Psoas muscle (tissue), 8 donors: ENCODE measurements around the gene TNS3. TPM values are rescaled to one million over a fixed set of nuclear protein-coding genes. Genes with fewer than 3 reads are reported as not detected.

Experiments used
- ATAC-seq, 4 donors: fragments of 200-7000 bp; cut with Tn5 transposase; one replicate each; pipeline ENCODE4 v1.9.1; 2020; ENCODE audit warnings: moderate library complexity in 3 of 4, mild to moderate bottlenecking in 2 of 4
- DNase-seq, 2 donors: peaks; one replicate each; pipeline ENCODE4 v3.0.0-alpha.2; 2020
- H3K27ac ChIP-seq: fragments of 200-600 bp; one replicate; pipeline ENCODE4 v1.8.0; 2022
- H3K27me3 ChIP-seq, 3 donors: fragments of 200-600 bp in 1 of 3; one replicate each; pipeline versions ENCODE4 v1.6.1 to v1.8.0; 2013 to 2022; ENCODE audit warnings: low read length in 2 of 3, mild to moderate bottlenecking in 2 of 3, moderate library complexity in 1 of 3; ENCODE audit not compliant: insufficient read depth in 3 of 3
- H3K36me3 ChIP-seq, 2 donors: fragments of 200-600 bp in 1 of 2; one replicate each; pipeline versions ENCODE4 v1.6.1 to v1.8.0; 2013 to 2022; ENCODE audit warnings: low read depth in 1 of 2, mild to moderate bottlenecking in 1 of 2, moderate library complexity in 1 of 2; ENCODE audit not compliant: insufficient read depth in 1 of 2
- H3K4me1 ChIP-seq: fragments of 200-600 bp; one replicate; pipeline ENCODE4 v1.8.0; 2022
- H3K4me3 ChIP-seq: fragments of 200-600 bp; one replicate; pipeline ENCODE4 v1.8.0; 2022; ENCODE audit warnings: mild to moderate bottlenecking
- H3K9me3 ChIP-seq: fragments of 200-600 bp; one replicate; pipeline ENCODE4 v1.8.0; 2022
- WGBS, 3 donors: extraction: QIAGEN DNeasy Blood & Tissue Kit; methylation state at CpG; one replicate each; pipeline versions ENCODE4 v1.1.6 to v1.1.7; 2013; 5-methylcytosine and 5-hydroxymethylcytosine counted together
- intact Hi-C, 2 donors: fragments of 100-400 bp; cut with DNase I; formaldehyde crosslinking; loops; one replicate each; pipeline versions ENCODE4 v1.11.0 to v1.14.2; 2022
- polyA plus RNA-seq, 3 donors: library from polyadenylated mRNA; stranded (reverse); fragments of 200-250 nt; gene quantifications; one replicate each; pipeline ENCODE4 v1.2.3, GENCODE V29; 2013
- total RNA-seq, 4 donors: library from RNA; stranded (reverse); fragmentation: NEBNext Ultra II Directional in 2 of 4; extraction: Animal tissue kit (Norgen Biotek cat#: 25700) in 2 of 4; gene quantifications; one replicate each; pipeline versions ENCODE4 v1.2.1 to v1.2.4, GENCODE V29; 2021 to 2023
- TF ChIP-seq, protein P1 (sequence below): fragments of 200-600 bp; IDR thresholded peaks from one replicate; pipeline ENCODE4 v1.8.0; 2022; ENCODE audit warnings: antibody characterized with exemption
- donor health status: healthy with polysubstance abuse.
- donor health status: DM: no; HTN: no; CAD: no; lungs with moderate emphysema.
- donor health status: Bipolar disorder and iron deficiency.
- donor health status: healthy.
- donor health status: DM: yes; HTN: yes; CAD: no.
- donor health status: DM: no; HTN: no; CAD: no.
- donor health status: DM: no; HTN: no; CAD: no.
- donor health status: DM: yes; HTN: yes; CAD: no.

TNS3 gene
- total and polyA plus RNA-seq, 7 donors, result 11.5 to 75.3 (median 35.0) TPM

DNA sequence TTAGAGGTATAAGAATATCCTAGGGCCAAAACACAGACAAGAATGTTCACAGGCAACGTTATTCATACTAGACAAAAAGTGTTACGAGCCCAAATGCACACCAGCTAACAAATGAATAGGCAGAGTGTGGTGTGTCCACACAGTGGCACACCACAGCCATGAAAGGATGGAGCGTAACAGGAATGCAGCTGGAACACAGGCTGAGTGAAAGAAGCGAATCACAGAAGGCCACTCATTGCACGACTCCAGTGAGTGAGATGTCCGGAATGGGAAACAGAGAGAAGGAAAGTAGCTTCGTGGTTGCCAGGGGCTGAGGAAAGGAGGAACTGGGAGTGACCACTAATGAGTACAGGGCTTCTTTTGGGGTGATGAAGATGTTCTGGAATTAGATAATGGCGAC, 198.8 kb downstream of the TNS3 start:
- ATAC-seq (no peak), DNase-seq (peak in 1 of 2 donors; percentile 18)
- H3K36me3 ChIP-seq, result peaks cover 0 to 3% of the 10 kb centered on the region in 2 donors
- no peak overlapping the region for H3K4me3 ChIP-seq
- 70 to 75% (median 70%) methylated on average over 8 of the region's 8 CpGs for WGBS, 3 donors
- H3K9me3 ChIP-seq, result no peaks in the 10 kb centered on the region
- H3K27ac ChIP-seq, result no peak overlapping the region
- intact Hi-C loops, result no loop called here
- H3K4me1 ChIP-seq, result peaks cover 19% of the 10 kb centered on the region
- no peaks in the 10 kb centered on the region for H3K27me3 ChIP-seq
- TF ChIP-seq, protein P1, sequence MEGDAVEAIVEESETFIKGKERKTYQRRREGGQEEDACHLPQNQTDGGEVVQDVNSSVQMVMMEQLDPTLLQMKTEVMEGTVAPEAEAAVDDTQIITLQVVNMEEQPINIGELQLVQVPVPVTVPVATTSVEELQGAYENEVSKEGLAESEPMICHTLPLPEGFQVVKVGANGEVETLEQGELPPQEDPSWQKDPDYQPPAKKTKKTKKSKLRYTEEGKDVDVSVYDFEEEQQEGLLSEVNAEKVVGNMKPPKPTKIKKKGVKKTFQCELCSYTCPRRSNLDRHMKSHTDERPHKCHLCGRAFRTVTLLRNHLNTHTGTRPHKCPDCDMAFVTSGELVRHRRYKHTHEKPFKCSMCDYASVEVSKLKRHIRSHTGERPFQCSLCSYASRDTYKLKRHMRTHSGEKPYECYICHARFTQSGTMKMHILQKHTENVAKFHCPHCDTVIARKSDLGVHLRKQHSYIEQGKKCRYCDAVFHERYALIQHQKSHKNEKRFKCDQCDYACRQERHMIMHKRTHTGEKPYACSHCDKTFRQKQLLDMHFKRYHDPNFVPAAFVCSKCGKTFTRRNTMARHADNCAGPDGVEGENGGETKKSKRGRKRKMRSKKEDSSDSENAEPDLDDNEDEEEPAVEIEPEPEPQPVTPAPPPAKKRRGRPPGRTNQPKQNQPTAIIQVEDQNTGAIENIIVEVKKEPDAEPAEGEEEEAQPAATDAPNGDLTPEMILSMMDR, result no peak

DNA sequence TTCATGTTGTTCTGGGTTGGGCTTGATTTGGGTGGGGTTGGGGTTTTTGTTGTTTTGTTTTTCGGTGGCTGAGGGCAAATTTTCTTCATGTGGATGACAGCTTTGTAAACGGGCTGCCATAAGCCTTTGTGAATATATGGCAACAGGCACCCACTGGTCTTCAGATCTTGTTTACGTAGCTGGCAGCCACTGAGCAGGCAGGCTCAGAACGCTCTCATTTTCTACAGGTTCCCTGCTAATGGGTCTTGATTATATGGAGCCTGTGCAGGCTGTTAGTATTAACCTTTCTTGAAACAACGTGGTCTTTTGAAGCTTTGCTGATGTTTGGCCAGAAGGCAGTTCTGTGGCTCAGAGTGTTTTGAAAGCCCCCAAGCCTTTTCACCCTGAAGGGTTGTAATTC, 199.7 kb downstream of the TNS3 start:
- Histone ChIP-seq H3K27me3 (no peaks in the 10 kb centered on the region), H3K27ac (no peak overlapping the region), H3K36me3 (peaks cover 0 to 3% of the 10 kb centered on the region in 2 donors), H3K9me3 (no peaks in the 10 kb centered on the region), H3K4me3 (no peak overlapping the region), H3K4me1 (peaks cover 19% of the 10 kb centered on the region)
- no peak for ATAC-seq
- intact Hi-C loops, result no loop called here
- WGBS, 3 donors, result 83 to 90% (median 87%) methylated on average over 5 of the region's 5 CpGs
- DNase-seq, result peak in 1 of 2 donors; percentile 15
- TF ChIP-seq, protein P1, result no peak

GRCh38 chr7:47381134-47381495, 200.8 kb downstream of the TNS3 start:
- ATAC-seq (no peak), DNase-seq (no peak)
- TF ChIP-seq, protein P1, result no peak
- 93 to 94% (median 94%) methylated on average over 6 of the region's 6 CpGs for WGBS, 3 donors
- H3K4me3 ChIP-seq, result no peak overlapping the region
- intact Hi-C loops, result no loop called here
- H3K9me3 ChIP-seq, result no peaks in the 10 kb centered on the region
- H3K4me1 ChIP-seq, result peaks cover 22% of the 10 kb centered on the region
- H3K36me3 ChIP-seq, result peaks cover 0 to 3% of the 10 kb centered on the region in 2 donors
- no peaks in the 10 kb centered on the region for H3K27me3 ChIP-seq
- no peak overlapping the region for H3K27ac ChIP-seq

DNA sequence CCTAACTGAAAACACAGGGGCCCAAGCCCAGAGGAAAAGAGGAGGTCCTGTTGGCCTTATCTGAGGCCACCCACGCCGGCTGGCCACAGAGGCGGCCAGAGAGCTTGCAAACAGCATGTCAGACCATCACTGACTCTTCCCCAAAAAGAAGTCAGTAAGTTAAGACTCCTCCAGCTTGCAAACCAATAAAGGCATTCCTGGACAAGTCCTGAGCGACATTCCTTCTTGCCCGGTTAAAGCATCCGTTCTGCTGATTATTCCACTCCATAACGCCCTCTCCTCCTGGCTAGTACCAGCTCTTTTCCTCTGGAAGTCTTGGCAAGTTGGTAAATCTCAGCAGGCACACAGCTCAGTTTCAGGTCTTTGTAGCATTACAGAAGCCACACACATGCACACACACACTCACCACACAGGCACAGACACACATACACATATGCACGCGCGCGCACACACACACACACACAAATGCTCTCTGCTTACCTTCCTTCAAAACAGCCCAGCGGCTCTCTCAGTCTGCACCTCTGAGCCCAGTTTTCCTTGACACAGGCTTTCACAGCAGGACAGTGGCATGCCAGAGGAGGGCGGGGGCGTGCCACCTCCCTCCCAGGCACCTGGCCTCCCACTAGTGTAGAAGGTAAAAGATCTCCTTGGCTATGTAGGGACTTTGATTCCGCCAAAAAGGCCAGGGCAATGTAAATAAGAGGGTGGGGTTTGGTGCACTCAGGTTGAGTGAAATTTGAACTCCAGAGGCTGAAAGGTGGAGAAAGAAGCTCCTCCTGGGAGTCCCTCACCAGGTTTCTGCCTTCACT, 201.4 kb downstream of the TNS3 start:
- H3K4me3 ChIP-seq, result peak overlapping the region; percentile 36
- no peaks in the 10 kb centered on the region for H3K9me3 ChIP-seq

More for the DNA sequence above, 201.4 kb downstream of the TNS3 start:
- Histone ChIP-seq H3K27ac (peak overlapping the region; percentile 41), H3K36me3 (peaks cover 0 to 3% of the 10 kb centered on the region in 2 donors), H3K27me3 (no peaks in the 10 kb centered on the region), H3K4me1 (peaks cover 26% of the 10 kb centered on the region)
- DNase-seq, result peak in 1 of 2 donors; percentile 25
- ATAC-seq, result no peak
- 50 to 80% (median 67%) methylated on average over 15 of the region's 15 CpGs for WGBS, 3 donors
- TF ChIP-seq, protein P1, result no peak
- intact Hi-C loops, result no loop called here
